HUES48 (cell line): Measurements from ENCODE around the gene MMP20.

ENCODE experiments used
- H3K27ac ChIP-seq: one replicate; pipeline ENCODE4 v1.7.0; 2013; ENCODE audit warnings: low read depth, low read length, inconsistent platforms
- H3K27me3 ChIP-seq: 2 replicates; pipeline ENCODE4 v1.6.1; 2013; ENCODE audit warnings: mild to moderate bottlenecking, low read length; ENCODE audit not compliant: control insufficient read depth, insufficient read depth
- H3K36me3 ChIP-seq: 2 replicates; pipeline ENCODE4 v1.6.1; 2013; ENCODE audit warnings: low read length; ENCODE audit not compliant: control insufficient read depth, insufficient read depth
- H3K4me1 ChIP-seq: 2 replicates; pipeline ENCODE4 v1.6.1; 2013; ENCODE audit warnings: mild to moderate bottlenecking, low read length; ENCODE audit not compliant: control insufficient read depth, insufficient read depth
- H3K4me3 ChIP-seq: 2 replicates; pipeline ENCODE4 v1.5.1; 2013; ENCODE audit warnings: mild to moderate bottlenecking, low read depth, low read length
- H3K9ac ChIP-seq: 2 replicates; pipeline ENCODE4 v1.6.1; 2013; ENCODE audit warnings: mild to moderate bottlenecking, low read depth, low read length, moderate library complexity
- H3K9me3 ChIP-seq: 2 replicates; pipeline ENCODE4 v1.6.1; 2013; ENCODE audit warnings: low read length; ENCODE audit not compliant: control insufficient read depth, insufficient read depth

MMP20 gene

GRCh38 chr11:102592131-102592530, 33.0 kb downstream of the MMP20 start:
- H3K4me1 ChIP-seq, result no peaks in the 10 kb centered on the region
- H3K9ac ChIP-seq, result no peak overlapping the region
- no peaks in the 10 kb centered on the region for H3K9me3 ChIP-seq
- H3K36me3 ChIP-seq, result no peaks in the 10 kb centered on the region
- H3K27me3 ChIP-seq, result no peaks in the 10 kb centered on the region
- H3K27ac ChIP-seq, result no peak overlapping the region
- no peak overlapping the region for H3K4me3 ChIP-seq

GRCh38 chr11:102591160-102591718, 33.9 kb downstream of the MMP20 start:
- Histone ChIP-seq H3K9me3 (no peaks in the 10 kb centered on the region), H3K9ac (no peak overlapping the region), H3K27me3 (no peaks in the 10 kb centered on the region), H3K27ac (no peak overlapping the region), H3K4me1 (no peaks in the 10 kb centered on the region), H3K4me3 (no peak overlapping the region), H3K36me3 (no peaks in the 10 kb centered on the region)

GRCh38 chr11:102590276-102591049, 34.7 kb downstream of the MMP20 start:
- no peaks in the 10 kb centered on the region for H3K27me3 ChIP-seq
- H3K9ac ChIP-seq, result no peak overlapping the region
- no peak overlapping the region for H3K4me3 ChIP-seq
- H3K4me1 ChIP-seq, result no peaks in the 10 kb centered on the region
- H3K9me3 ChIP-seq, result no peaks in the 10 kb centered on the region
- H3K27ac ChIP-seq, result no peak overlapping the region
- H3K36me3 ChIP-seq, result no peaks in the 10 kb centered on the region

- H3K36me3 ChIP-seq, result no peaks in the 10 kb centered on the region
- H3K27me3 ChIP-seq, result no peaks in the 10 kb centered on the region
- H3K4me1 ChIP-seq, result no peaks in the 10 kb centered on the region
- no peak overlapping the region for H3K27ac ChIP-seq
- no peaks in the 10 kb centered on the region for H3K9me3 ChIP-seq
- no peak overlapping the region for H3K4me3 ChIP-seq
- H3K9ac ChIP-seq, result no peak overlapping the region
These were observed 36.1 kb downstream of the MMP20 start for GRCh38 chr11:102589047-102589459.

- Histone ChIP-seq H3K9me3 (no peaks in the 10 kb centered on the region), H3K27me3 (no peaks in the 10 kb centered on the region), H3K4me1 (no peaks in the 10 kb centered on the region), H3K9ac (no peak overlapping the region), H3K4me3 (no peak overlapping the region), H3K27ac (no peak overlapping the region), H3K36me3 (no peaks in the 10 kb centered on the region)
These were observed 37.4 kb downstream of the MMP20 start for GRCh38 chr11:102587722-102588121.

- H3K27ac ChIP-seq, result no peak overlapping the region
- H3K27me3 ChIP-seq, result no peaks in the 10 kb centered on the region
- no peak overlapping the region for H3K4me3 ChIP-seq
- H3K9ac ChIP-seq, result no peak overlapping the region
- no peaks in the 10 kb centered on the region for H3K9me3 ChIP-seq
- no peaks in the 10 kb centered on the region for H3K4me1 ChIP-seq
- no peaks in the 10 kb centered on the region for H3K36me3 ChIP-seq
These were observed 41.8 kb downstream of the MMP20 start for GRCh38 chr11:102583141-102583873.

- Histone ChIP-seq H3K27me3 (no peaks in the 10 kb centered on the region), H3K4me3 (no peak overlapping the region), H3K9me3 (no peaks in the 10 kb centered on the region), H3K27ac (no peak overlapping the region), H3K4me1 (no peaks in the 10 kb centered on the region), H3K36me3 (no peaks in the 10 kb centered on the region), H3K9ac (no peak overlapping the region)
These were observed 43.0 kb downstream of the MMP20 start for GRCh38 chr11:102582140-102582539.

- Histone ChIP-seq H3K27me3 (no peaks in the 10 kb centered on the region), H3K9me3 (no peaks in the 10 kb centered on the region), H3K27ac (no peak overlapping the region), H3K4me1 (no peaks in the 10 kb centered on the region), H3K4me3 (no peak overlapping the region), H3K9ac (no peak overlapping the region), H3K36me3 (no peaks in the 10 kb centered on the region)
These were observed 44.1 kb downstream of the MMP20 start for GRCh38 chr11:102581066-102581465.

GRCh38 chr11:102580185-102580951, 44.8 kb downstream of the MMP20 start:
- H3K36me3 ChIP-seq, result no peaks in the 10 kb centered on the region
- H3K9me3 ChIP-seq, result no peaks in the 10 kb centered on the region
- H3K4me3 ChIP-seq, result no peak overlapping the region
- H3K27me3 ChIP-seq, result no peaks in the 10 kb centered on the region
- H3K4me1 ChIP-seq, result no peaks in the 10 kb centered on the region
- no peak overlapping the region for H3K27ac ChIP-seq
- H3K9ac ChIP-seq, result no peak overlapping the region

GRCh38 chr11:102577723-102578122, 47.4 kb downstream of the MMP20 start:
- Histone ChIP-seq H3K9ac (no peak overlapping the region), H3K27me3 (no peaks in the 10 kb centered on the region), H3K4me3 (no peak overlapping the region), H3K4me1 (no peaks in the 10 kb centered on the region), H3K9me3 (no peaks in the 10 kb centered on the region), H3K36me3 (no peaks in the 10 kb centered on the region), H3K27ac (no peak overlapping the region)
